DOHH2 (cell line): Measurements from ENCODE around the gene GPC6.

ENCODE experiments used
- H3F3A ChIP-seq: fragments of 200-600 bp; sonication (generic), shearing (Covaris generic); 2 replicates; pipeline ENCODE4 v1.6.0; 2016; ENCODE audit warnings: antibody characterized with exemption, mild to moderate bottlenecking; ENCODE audit not compliant: control insufficient read depth, insufficient read depth
- H3K27ac ChIP-seq: fragments of 200-600 bp; sonication (generic); 2 replicates; pipeline ENCODE4 v1.5.1; 2014; ENCODE audit warnings: low read depth, mild to moderate bottlenecking, low read length, moderate library complexity
- H3K27me3 ChIP-seq: fragments of 200-600 bp; sonication (generic); 2 replicates; pipeline ENCODE4 v1.6.1; 2014; ENCODE audit warnings: mild to moderate bottlenecking, low read length, mixed read lengths; ENCODE audit not compliant: control insufficient read depth
- H3K36me3 ChIP-seq: fragments of 200-600 bp; sonication (generic); 2 replicates; pipeline ENCODE4 v1.6.1; 2014; ENCODE audit warnings: mild to moderate bottlenecking, low read length, moderate library complexity, mixed read lengths; ENCODE audit not compliant: control insufficient read depth
- H3K4me1 ChIP-seq: fragments of 200-600 bp; sonication (generic); 2 replicates; pipeline ENCODE4 v1.6.1; 2014; ENCODE audit warnings: mild to moderate bottlenecking, low read length, mixed read lengths; ENCODE audit not compliant: control insufficient read depth
- H3K4me2 ChIP-seq: fragments of 200-600 bp; sonication (generic); 2 replicates; pipeline ENCODE4 v1.6.0; 2014; ENCODE audit warnings: mild to moderate bottlenecking, low read length, moderate library complexity
- H3K4me3 ChIP-seq: fragments of 200-600 bp; sonication (generic); 2 replicates; pipeline ENCODE4 v1.5.1; 2014; ENCODE audit warnings: mild to moderate bottlenecking, low read length, mixed read lengths
- H3K79me2 ChIP-seq: fragments of 200-600 bp; sonication (generic); 2 replicates; pipeline ENCODE4 v1.6.1; 2014; ENCODE audit warnings: mild to moderate bottlenecking, low read length, mixed read lengths; ENCODE audit not compliant: control insufficient read depth
- H3K9me2 ChIP-seq: fragments of 200-600 bp; sonication (generic); replicated peaks from 2 replicates; pipeline ENCODE4 v1.6.1; 2014; ENCODE audit warnings: mild to moderate bottlenecking, low read length, mixed read lengths; ENCODE audit not compliant: control insufficient read depth
- H3K9me3 ChIP-seq: fragments of 200-600 bp; sonication (generic); 2 replicates; pipeline ENCODE4 v1.6.1; 2014; ENCODE audit warnings: antibody characterized with exemption, low read length, mixed read lengths; ENCODE audit not compliant: control insufficient read depth, insufficient read depth
- H4K20me1 ChIP-seq: fragments of 200-600 bp; sonication (generic); 2 replicates; pipeline ENCODE4 v1.6.0; 2014; ENCODE audit warnings: low read depth, mild to moderate bottlenecking, antibody characterized with exemption, low read length, moderate library complexity; ENCODE audit not compliant: control insufficient read depth, insufficient read depth
- CTCF ChIP-seq: fragments of 200-600 bp; sonication (generic); IDR thresholded peaks from one replicate; pipeline ENCODE4 v1.5.1; 2014; ENCODE audit warnings: antibody characterized with exemption, mild to moderate bottlenecking, low read depth, low read length; ENCODE audit not compliant: poor library complexity, severe bottlenecking
- EZH2phosphoT487 ChIP-seq: fragments of 200-600 bp; sonication (generic); IDR thresholded peaks from 2 replicates; pipeline ENCODE4 v1.6.1; 2017; ENCODE audit warnings: borderline replicate concordance, mild to moderate bottlenecking, antibody characterized with exemption, low read length, moderate library complexity, mixed read lengths

The GPC6 gene

DNA sequence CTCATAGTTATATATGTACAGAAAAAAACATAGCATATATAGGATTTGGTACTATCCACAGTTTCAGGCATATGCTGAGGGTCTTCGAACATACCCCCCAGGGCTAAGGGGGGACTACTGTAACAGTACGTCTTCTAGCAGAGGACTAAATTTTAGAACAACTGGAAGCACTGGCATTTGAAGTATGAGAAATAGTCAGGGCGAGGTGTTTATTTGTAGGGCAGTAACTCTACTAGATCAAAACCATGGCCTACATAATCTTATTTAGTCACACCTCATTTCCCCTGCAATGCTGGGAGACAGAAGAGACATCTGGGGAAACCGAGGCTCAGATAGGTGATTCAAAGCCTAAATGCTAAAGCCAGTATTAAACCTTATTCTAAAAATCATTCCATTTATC lies 1007.2 kb downstream of the GPC6 start:
- no peaks in the 10 kb centered on the region for H3K27me3 ChIP-seq
- no peak overlapping the region for H3K27ac ChIP-seq
- H3K4me3 ChIP-seq: no peak overlapping the region
- no peak overlapping the region for H3K4me2 ChIP-seq
- H3K9me3 ChIP-seq: no peaks in the 10 kb centered on the region
- H3K79me2 ChIP-seq: no peaks in the 10 kb centered on the region
- TF ChIP-seq CTCF (no peak), EZH2phosphoT487 (no peak)
- no peaks in the 10 kb centered on the region for H3K9me2 ChIP-seq
- H3K36me3 ChIP-seq: no peaks in the 10 kb centered on the region
- H3F3A ChIP-seq: no peaks in the 10 kb centered on the region
- H3K4me1 ChIP-seq: no peaks in the 10 kb centered on the region
- H4K20me1 ChIP-seq: no peaks in the 10 kb centered on the region

DNA sequence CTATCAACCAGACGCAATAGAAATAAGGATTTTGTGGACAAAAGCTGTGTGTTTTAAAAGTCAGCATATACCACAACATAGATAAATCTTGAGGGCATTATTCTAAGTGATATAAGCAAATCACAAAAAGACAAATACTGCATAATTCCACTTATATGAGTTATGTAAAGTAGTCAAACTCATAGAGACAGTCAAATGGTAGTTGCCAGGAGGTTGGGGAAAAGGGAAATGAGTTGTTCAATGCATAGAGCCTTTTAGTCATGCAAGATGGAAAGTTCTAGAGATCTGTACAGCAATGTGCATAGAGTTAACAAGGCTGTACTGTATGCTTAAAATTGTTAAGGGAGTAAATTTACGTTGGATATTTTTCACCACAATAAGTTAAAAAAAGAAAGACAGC lies 1008.1 kb downstream of the GPC6 start:
- Histone ChIP-seq H3K9me3 (no peaks in the 10 kb centered on the region), H3K27me3 (no peaks in the 10 kb centered on the region), H3K36me3 (no peaks in the 10 kb centered on the region), H3K79me2 (no peaks in the 10 kb centered on the region), H3F3A (no peaks in the 10 kb centered on the region), H3K27ac (no peak overlapping the region), H4K20me1 (no peaks in the 10 kb centered on the region), H3K4me3 (no peak overlapping the region), H3K9me2 (no peaks in the 10 kb centered on the region), H3K4me1 (no peaks in the 10 kb centered on the region), H3K4me2 (no peak overlapping the region)
- TF ChIP-seq CTCF (no peak), EZH2phosphoT487 (no peak)

- Histone ChIP-seq H4K20me1 (no peaks in the 10 kb centered on the region), H3F3A (no peaks in the 10 kb centered on the region), H3K27ac (no peak overlapping the region), H3K9me3 (no peaks in the 10 kb centered on the region), H3K4me2 (no peak overlapping the region), H3K79me2 (no peaks in the 10 kb centered on the region), H3K9me2 (no peaks in the 10 kb centered on the region), H3K36me3 (no peaks in the 10 kb centered on the region), H3K4me3 (no peak overlapping the region), H3K27me3 (no peaks in the 10 kb centered on the region), H3K4me1 (no peaks in the 10 kb centered on the region)
- no peak for TF ChIP-seq EZH2phosphoT487
- TF ChIP-seq CTCF: no peak
These were observed 1009.5 kb downstream of the GPC6 start for GRCh38 chr13:94236132-94236531.

DNA sequence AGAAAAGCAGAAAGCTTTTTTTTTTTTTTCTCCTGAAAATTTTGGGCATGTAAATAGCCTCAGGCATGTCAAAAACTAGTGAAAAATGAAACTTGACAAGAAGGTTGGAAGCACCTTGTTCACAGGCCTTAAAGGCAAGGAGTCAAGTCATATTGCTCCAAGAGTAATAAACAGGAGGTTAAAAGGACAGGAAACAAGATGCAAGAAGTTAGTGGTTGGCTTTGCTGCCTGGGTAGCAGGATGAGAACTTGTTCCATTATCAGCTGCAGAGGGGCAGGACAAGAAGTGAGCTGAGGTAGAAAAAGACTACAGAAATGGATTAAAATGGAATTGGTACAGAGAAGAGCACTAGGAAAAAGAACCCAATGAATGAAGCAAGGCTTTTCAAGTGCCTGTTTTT lies 1010.3 kb downstream of the GPC6 start:
- no peak overlapping the region for H3K4me2 ChIP-seq
- no peaks in the 10 kb centered on the region for H3F3A ChIP-seq
- no peaks in the 10 kb centered on the region for H3K9me2 ChIP-seq
- H3K36me3 ChIP-seq: no peaks in the 10 kb centered on the region
- H3K4me1 ChIP-seq: no peaks in the 10 kb centered on the region
- no peak for TF ChIP-seq CTCF
- no peak for TF ChIP-seq EZH2phosphoT487
- no peaks in the 10 kb centered on the region for H4K20me1 ChIP-seq
- H3K27ac ChIP-seq: no peak overlapping the region
- no peaks in the 10 kb centered on the region for H3K79me2 ChIP-seq
- H3K27me3 ChIP-seq: no peaks in the 10 kb centered on the region
- no peak overlapping the region for H3K4me3 ChIP-seq
- H3K9me3 ChIP-seq: no peaks in the 10 kb centered on the region
